ENCODE measurements around the gene EPS8L1. TPM values are rescaled to one million over a fixed set of nuclear protein-coding genes. Genes with fewer than 3 reads are reported as not detected.

The EPS8L1 gene
- total RNA-seq, 4 donors from 2014 or later: 60.6 to 84.8 (median 73.3) TPM

GRCh38 chr19:55136399-55137102 lies 60.9 kb downstream of the EPS8L1 start:
- no peaks in the 10 kb centered on the region for H3K4me1 ChIP-seq
- DNase-seq: no peak
- 80 to 84% methylated on average over 10 to 17 of the region's 17 CpGs for WGBS, 2 donors
- intact Hi-C loops (cut with DNase I): no loop called here
- no peaks in the 10 kb centered on the region for H3K9me3 ChIP-seq
- no peak overlapping the region for H3K4me3 ChIP-seq (replicated peaks in 1 of 3)
- H3K27ac ChIP-seq: no peak overlapping the region
- no peaks in the 10 kb centered on the region for H3K36me3 ChIP-seq
- H3K27me3 ChIP-seq: peaks cover under 1% of the 10 kb centered on the region
- TF ChIP-seq POLR2A (IDR thresholded peaks at IDR 0.05) (no peak), CTCF (IDR thresholded peaks at IDR 0.05) (no peak)

Small RNA genes lying within 50 kb of the gene (microRNA-seq; reads per million reads assigned to microRNA genes)
- gene MIR7975: not detected

Small RNA genes lying within 50 kb of the gene (small RNA-seq; reads per million reads assigned to genes)
- not detected for gene MIR7975

Other genes with a start within 250 kb of the EPS8L1 start
- not detected for gene KIR2DS4, start 243.2 kb upstream of the EPS8L1 start, total RNA-seq
- not detected for gene KIR3DL2, start 225.4 kb upstream of the EPS8L1 start, total RNA-seq
- gene FCAR, start 201.6 kb upstream of the EPS8L1 start, total RNA-seq: under 1 TPM in 3 of 4 donors, not detected in 1; 0.49 to 0.67 (median 0.67) TPM
- gene NCR1, start 169.7 kb upstream of the EPS8L1 start, total RNA-seq: not detected
- not detected for gene NLRP7, start 128.3 kb upstream of the EPS8L1 start, total RNA-seq
- gene NLRP2, start 109.5 kb upstream of the EPS8L1 start, total RNA-seq: 10 to 100 TPM in 3 of 4 donors, 1 to 10 TPM in 1; 3.1 to 17.6 (median 11.1) TPM
- under 1 TPM in 1 of 4 donors, not detected in 3; 0.78 TPM for gene GP6, start 37.6 kb upstream of the EPS8L1 start, total RNA-seq
- gene RDH13, start 12.7 kb upstream of the EPS8L1 start, total RNA-seq: 10 to 100 TPM; 35.7 to 44.1 (median 38.3) TPM
- 100 to 1,000 TPM in 1 of 4 donors, 10 to 100 TPM in 3; 40.0 to 110 (median 76.1) TPM for gene PPP1R12C, start 41.8 kb downstream of the EPS8L1 start, total RNA-seq
- not detected for gene TNNT1, start 73.3 kb downstream of the EPS8L1 start, total RNA-seq
- not detected for gene TNNI3, start 81.9 kb downstream of the EPS8L1 start, total RNA-seq
- 1 to 10 TPM; 3.3 to 9.1 (median 5.5) TPM for gene DNAAF3, start 90.7 kb downstream of the EPS8L1 start, total RNA-seq
- not detected for gene SYT5, start 104.4 kb downstream of the EPS8L1 start, total RNA-seq
- 1 to 10 TPM in 1 of 4 donors, under 1 TPM in 2, not detected in 1; 0.11 to 2.6 (median 0.54) TPM for gene PTPRH, start 133.6 kb downstream of the EPS8L1 start, total RNA-seq
- 1 to 10 TPM; 1.6 to 5.8 (median 2.9) TPM for gene TMEM86B, start 152.9 kb downstream of the EPS8L1 start, total RNA-seq
- gene PPP6R1, start 183.1 kb downstream of the EPS8L1 start, total RNA-seq: 10 to 100 TPM; 26.1 to 99.8 (median 54.2) TPM
- gene HSPBP1, start 204.2 kb downstream of the EPS8L1 start, total RNA-seq: 10 to 100 TPM; 24.2 to 48.4 (median 31.2) TPM
- 1 to 10 TPM in 1 of 4 donors, under 1 TPM in 1, not detected in 2; 0.83 to 1.2 TPM for gene BRSK1, start 208.1 kb downstream of the EPS8L1 start, total RNA-seq
- gene TMEM150B, start 249.5 kb downstream of the EPS8L1 start, total RNA-seq: 1 to 10 TPM in 1 of 4 donors, not detected in 3; 1.3 TPM

Data from thyroid gland (tissue), 4 donors.